HepG2 (cell line): ENCODE results near the gene SMIM14. TPM values are rescaled to one million over a fixed set of nuclear protein-coding genes. Genes with fewer than 3 reads are reported as not detected.

Experiments
- ATF4 ChIP-seq, 2 experiments: fragments of 450-650 bp in 1 of 2; sonication (generic) in 1 of 2; formaldehyde crosslinking; IDR thresholded peaks; 2 replicates each; pipeline versions ENCODE4 v1.5.0 to v1.8.0; 2020 to 2022; ENCODE audit warnings: mild to moderate bottlenecking in 1 of 2, missing genetic modification reagents in 1 of 2
- ATM ChIP-seq: fragments of 450-650 bp; IDR thresholded peaks from 2 replicates; pipeline ENCODE4 v1.7.1; 2017; ENCODE audit warnings: mild to moderate bottlenecking, borderline replicate concordance
- BCL3 ChIP-seq: sonication (generic); formaldehyde crosslinking; IDR thresholded peaks from 2 replicates; pipeline ENCODE4 v1.5.1; 2020; ENCODE audit warnings: mild to moderate bottlenecking, missing genetic modification reagents, moderate library complexity
- CEBPB ChIP-seq: IDR thresholded peaks from 2 replicates; pipeline ENCODE4 v1.6.1; 2011; ENCODE audit warnings: low read depth, low read length, improper control_type of control experiment, borderline replicate concordance
- DBP ChIP-seq: sonication (generic); formaldehyde crosslinking; IDR thresholded peaks from 2 replicates; pipeline ENCODE4 v1.4.0; 2020; ENCODE audit warnings: missing genetic modification reagents; ENCODE audit errors: not compliant biosample characterization
- DZIP1 ChIP-seq: sonication (generic); formaldehyde crosslinking; IDR thresholded peaks from 2 replicates; pipeline ENCODE4 v1.5.0; 2020; ENCODE audit warnings: mild to moderate bottlenecking, missing genetic modification reagents
- FOXJ3 ChIP-seq: sonication (generic); formaldehyde crosslinking; IDR thresholded peaks from 2 replicates; pipeline ENCODE4 v1.4.0; 2020; ENCODE audit warnings: missing genetic modification reagents, mild to moderate bottlenecking, borderline replicate concordance
- FOXO1 ChIP-seq: sonication (generic); formaldehyde crosslinking; IDR thresholded peaks from 2 replicates; pipeline ENCODE4 v1.4.0; 2020; ENCODE audit warnings: missing genetic modification reagents
- GABPA ChIP-seq, 2 experiments: IDR thresholded peaks; 2 replicates each; pipeline ENCODE4 v1.6.1; 2011 to 2016; ENCODE audit warnings: low read depth in 2 of 2, low read length in 1 of 2, missing biosample characterization in 1 of 2, missing genetic modification characterization in 1 of 2
- HMGXB3 ChIP-seq: sonication (generic); formaldehyde crosslinking; IDR thresholded peaks from 2 replicates; pipeline ENCODE4 v1.4.0; 2020; ENCODE audit warnings: missing genetic modification reagents, borderline replicate concordance
- HOXA7 ChIP-seq: sonication (generic); formaldehyde crosslinking; IDR thresholded peaks from 2 replicates; pipeline ENCODE4 v1.8.1; 2022; ENCODE audit warnings: mild to moderate bottlenecking, missing genetic modification reagents, moderate library complexity
- PLRG1 ChIP-seq: fragments of 450-650 bp; conservative IDR thresholded peaks from 2 replicates; pipeline ENCODE4 v1.6.1; 2016
- U2AF2 ChIP-seq: fragments of 200-400 bp; formaldehyde crosslinking; IDR thresholded peaks from 2 replicates; pipeline ENCODE4 v1.6.1; 2017; ENCODE audit warnings: low read depth, mild to moderate bottlenecking, low read length
- ZNF235 ChIP-seq: sonication (generic); formaldehyde crosslinking; IDR thresholded peaks from 2 replicates; pipeline ENCODE4 v1.8.1; 2023; ENCODE audit warnings: mild to moderate bottlenecking, missing genetic modification reagents, borderline replicate concordance
- ZNF652 ChIP-seq: IDR thresholded peaks from 2 replicates; pipeline ENCODE4 v1.6.1; 2016; ENCODE audit warnings: low read depth, borderline replicate concordance
- ZSCAN5A ChIP-seq: sonication (generic); formaldehyde crosslinking; IDR thresholded peaks from 2 replicates; pipeline ENCODE4 v1.8.0; 2022; ENCODE audit warnings: mild to moderate bottlenecking, missing genetic modification reagents, borderline replicate concordance
- polyA plus RNA-seq, 8 experiments: library from polyadenylated mRNA; depleted of rRNA in 3 of 8; stranded (reverse) in 7 of 8; unstranded in 1 of 8; fragments of >200 nt; fragmentation: Illumina TruSeq in 4 of 8; extraction: Trizol in 4 of 8; gene quantifications; 2 replicates each; pipeline versions ENCODE4 v1.2.1 to v1.2.3, GENCODE V29; 2011 to 2016; ENCODE audit warnings: low read depth in 4 of 8, missing spikeins in 1 of 8, mixed read lengths in 1 of 8; ENCODE audit not compliant: insufficient read depth in 1 of 8
- total RNA-seq, 5 experiments: library from RNA; depleted of rRNA; stranded (reverse); fragments of >200 nt; fragmentation: Illumina TruSeq; extraction: Trizol; gene quantifications; 2 replicates each; pipeline ENCODE4 v1.2.3, GENCODE V29; 2016; ENCODE audit warnings: low read depth in 1 of 5

SMIM14 gene
- total and polyA plus RNA-seq, 2 of the 13 experiments (the other 11 are each of a cell fraction or from before 2014, with no cell fraction given), result 16.3 to 28.1 TPM

DNA sequence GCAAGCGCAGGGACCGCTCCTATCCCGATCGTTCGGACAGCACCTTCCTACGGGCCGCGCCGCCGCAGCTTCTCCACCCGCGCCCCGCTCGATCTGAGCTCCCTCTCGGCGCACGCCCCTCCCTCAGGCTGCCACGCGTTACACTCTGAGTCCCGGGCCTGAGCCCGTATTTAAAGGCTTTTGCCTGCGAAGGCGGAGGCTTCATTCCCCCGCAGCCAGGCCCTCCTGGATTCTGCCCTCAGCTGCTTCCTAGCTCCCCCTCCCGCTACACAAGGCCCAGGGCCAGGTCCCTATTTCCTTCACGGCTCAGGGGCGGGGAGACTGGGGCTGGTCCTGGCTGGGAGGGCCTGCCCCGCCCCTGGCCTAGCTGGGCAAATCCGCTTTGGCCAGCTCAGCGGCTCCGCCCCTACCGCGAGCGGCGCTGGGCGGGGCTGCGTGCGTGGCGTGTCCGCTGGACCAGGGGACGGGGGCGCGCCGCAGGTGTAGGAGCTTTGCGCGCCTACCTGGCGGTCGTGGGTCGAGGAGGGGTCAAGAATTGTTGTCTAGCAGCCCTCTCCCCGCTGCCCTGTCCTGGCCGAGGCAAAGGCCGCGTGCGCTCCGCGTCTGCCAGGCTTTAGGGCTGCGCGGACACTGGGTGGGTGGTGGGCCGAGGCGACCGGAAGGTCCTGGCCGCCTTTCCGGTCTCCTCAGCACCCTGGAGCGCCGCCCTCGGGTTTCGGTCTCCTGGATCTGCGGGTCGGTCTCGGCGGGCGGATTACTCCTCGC, 111.2 kb downstream of the SMIM14 start, which contains the start of gene UGDH (continued):
- TF ChIP-seq HMGXB3 (peak; percentile 76), U2AF2 (no peak), ZNF652 (CRISPR knock-in tag) (no peak), HOXA7 (CRISPR knock-in tag) (no peak), CEBPB (no peak), FOXJ3 (CRISPR knock-in tag) (peak; percentile 50), PLRG1 (no peak), BCL3 (peak; percentile 90; the same call in 1 of the 2 replicates), ZNF235 (CRISPR knock-in tag) (peak; percentile 96), GABPA (IDR thresholded peaks at IDR 0.05; ENCODE audit: low read depth, low read length) (peak; percentile 92), GABPA (CRISPR knock-in tag; IDR thresholded peaks at IDR 0.05; ENCODE audit: low read depth) (peak; percentile 91), FOXO1 (CRISPR knock-in tag) (peak; percentile 70), ATF4 (CRISPR knock-in tag; IDR thresholded peaks at IDR 0.05) (peak in 1 of 2 experiments; percentile 73; a peak in 2 of 4 replicates), DZIP1 (no peak), DBP (CRISPR knock-in tag) (no peak), ATM (no peak), ZSCAN5A (peak; percentile 77; the same call in 1 of the 2 replicates)
